HG03139 (cell line): Measurements from ENCODE around the gene SMIM38.

Source experiments
- ATAC-seq: cut with Tn5 transposase; IDR thresholded peaks from one replicate; pipeline ENCODE4 v1.9.1; 2021; ENCODE audit not compliant: unreplicated experiment

Gene SMIM38

GRCh38 chr11:69200331-69201065, 44.8 kb downstream of the SMIM38 start:
- ATAC-seq: no peak

- ATAC-seq: no peak
Measured at GRCh38 chr11:69201066-69201365, 45.3 kb downstream of the SMIM38 start.

DNA sequence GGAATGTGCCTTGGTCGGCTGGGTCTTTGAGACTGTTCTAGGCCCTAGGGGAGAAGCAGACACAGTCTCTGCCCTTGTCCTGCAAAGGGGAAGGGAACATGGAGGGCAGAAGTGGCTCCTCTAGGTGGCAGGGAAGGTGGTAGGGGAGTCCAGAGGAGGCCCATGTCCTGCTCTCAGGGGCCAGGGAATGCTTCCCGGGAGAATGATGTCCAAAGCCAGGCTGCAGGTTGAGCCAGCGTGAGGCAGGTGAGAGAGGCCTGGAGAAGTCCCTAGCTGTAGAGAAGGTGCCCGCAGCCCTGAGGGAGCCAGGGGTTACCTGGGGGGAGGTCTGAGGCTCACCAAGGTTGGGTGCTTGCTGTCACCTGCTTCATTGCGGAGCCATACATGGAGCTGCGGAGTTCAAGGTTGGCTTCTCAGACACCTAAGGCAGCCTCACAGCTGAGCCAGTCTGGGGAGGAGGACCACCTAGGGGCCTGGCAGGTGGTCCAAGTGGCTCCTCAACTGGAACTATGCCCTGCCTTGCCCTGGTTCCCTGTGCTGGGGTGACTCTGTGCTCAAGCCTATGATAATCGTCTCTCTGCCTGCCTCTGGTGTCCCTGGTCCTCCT, 46.1 kb downstream of the SMIM38 start:
- ATAC-seq: no peak

DNA sequence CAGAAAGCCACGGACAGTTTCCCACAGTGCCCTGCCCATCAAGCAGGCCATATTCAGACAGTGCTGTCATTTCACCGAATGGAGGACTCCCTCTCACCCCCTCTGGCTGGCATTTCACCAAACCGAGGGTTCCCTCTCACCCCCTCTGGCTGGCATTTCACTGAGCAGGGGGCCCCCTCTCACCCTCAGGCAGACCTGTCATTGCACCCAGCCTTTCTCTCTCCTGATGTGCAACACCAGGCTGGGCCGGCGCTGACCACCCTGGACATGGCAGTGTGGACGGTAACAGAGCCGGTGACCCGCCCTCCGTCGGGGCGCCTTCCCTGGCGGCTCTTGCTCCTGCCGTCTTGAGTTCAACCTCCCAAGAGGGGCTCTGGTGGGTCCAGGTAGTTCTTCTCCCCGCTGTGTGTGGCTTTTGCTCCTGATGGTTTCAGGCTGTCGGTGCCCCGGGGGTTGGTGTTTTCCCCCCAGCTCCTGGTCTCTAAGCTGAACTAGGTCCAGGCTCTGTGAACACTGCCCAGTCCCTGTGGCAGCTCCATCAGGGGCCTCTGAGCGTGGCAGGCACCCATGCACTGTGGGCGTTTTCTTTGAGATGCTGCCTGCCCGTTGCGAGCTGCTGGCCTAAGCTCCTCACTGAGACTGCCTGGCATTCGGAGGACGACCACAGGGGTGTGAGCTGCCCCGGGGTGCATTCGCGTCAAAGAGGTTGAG, 46.9 kb downstream of the SMIM38 start:
- no peak for ATAC-seq

GRCh38 chr11:69203381-69203780, 47.6 kb downstream of the SMIM38 start:
- ATAC-seq: no peak

DNA sequence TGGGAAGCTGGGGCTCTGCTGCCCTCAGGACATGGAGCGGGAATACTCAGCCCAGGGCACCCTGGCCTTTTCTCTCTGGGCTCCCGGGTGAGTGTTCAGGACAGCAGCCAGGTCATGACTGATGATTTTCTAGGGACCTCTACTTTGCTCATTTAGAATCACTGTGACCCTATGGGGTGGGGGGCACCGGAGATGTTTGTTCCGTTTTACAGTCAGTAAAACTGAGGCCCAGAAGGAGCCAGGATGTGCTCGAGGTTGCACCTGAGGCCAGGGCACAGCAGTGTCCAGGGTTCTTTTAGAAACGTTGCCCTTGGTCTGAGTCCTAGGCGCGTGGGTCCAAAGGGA, 48.1 kb downstream of the SMIM38 start:
- no peak for ATAC-seq

DNA sequence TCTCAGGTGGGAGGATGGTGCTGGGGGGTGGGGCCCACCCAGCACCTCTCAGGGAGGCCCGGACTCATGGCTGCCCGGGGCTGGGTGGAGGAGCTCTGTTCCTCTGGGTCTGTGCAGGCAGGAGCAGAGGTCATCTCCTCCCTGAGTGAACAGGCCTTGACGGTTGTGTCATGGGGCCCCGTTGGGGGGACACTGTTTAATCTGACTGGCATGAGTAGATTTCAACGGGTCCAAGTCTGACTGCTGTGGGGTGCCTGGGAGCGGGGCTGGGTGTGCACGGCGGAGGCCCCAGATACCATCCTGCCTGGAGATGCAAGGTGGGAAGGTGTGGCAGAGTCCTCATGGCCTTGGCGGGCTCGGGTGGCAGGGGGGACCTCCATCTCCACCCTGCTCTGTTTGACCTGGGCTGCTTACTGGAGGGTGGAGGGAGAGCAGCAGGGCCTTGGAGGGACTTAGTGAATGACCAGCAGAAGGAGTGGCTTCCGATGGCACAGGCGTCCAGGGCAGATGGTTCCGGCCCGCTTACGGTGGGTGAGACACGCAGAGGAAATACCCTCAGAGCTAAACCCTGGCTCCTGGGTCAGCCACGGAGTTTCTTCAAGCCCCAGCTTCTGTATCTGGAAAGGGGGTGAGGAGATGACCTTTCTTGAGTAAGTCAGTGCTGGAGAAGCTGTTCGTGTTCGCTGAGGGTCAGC, 48.7 kb downstream of the SMIM38 start:
- ATAC-seq: no peak

DNA sequence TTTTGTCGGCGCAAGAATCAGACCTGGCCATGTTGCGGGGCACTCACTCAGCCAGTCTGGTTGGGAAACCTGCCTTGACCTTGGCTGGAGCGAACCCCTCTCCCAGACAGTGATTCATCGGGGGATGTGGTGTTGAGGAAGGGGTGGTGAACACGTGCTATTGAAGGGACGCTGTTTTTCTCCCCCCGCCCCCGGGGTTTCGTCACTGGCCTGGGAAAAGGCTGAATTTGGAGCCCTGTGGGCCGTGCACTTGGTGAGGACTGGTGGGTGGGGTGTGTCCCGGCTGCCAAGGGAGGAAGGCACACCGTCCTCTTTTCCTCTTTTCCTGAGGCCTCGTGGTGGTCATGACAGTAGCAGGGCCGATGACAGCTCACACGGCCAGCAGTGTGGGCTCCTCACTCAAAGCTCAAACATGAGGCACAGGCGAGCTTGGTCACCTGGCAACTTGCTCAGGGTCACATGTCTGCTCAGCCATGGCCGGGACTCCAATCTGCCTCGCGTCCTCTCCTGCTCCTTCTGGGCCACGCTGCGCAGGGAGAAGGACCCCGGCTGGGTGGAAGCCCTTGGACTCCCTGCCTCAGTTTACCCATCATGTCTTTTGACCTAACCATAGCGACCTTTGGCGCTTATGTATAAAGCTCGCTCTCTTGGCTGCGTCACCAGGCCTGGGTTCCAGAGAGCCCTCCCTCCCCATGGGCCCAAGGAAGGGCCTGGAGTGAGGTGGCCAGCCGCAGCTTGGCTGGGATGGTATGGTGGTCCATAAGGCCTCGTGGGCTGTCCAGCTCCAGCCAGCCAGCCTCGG, 49.4 kb downstream of the SMIM38 start:
- no peak for ATAC-seq
